Stimulated activated CD4-positive, alpha-beta T cell treated with anti-CD3 and anti-CD28 coated beads, Interleukin-1b, Interleukin-23, amount 100 ng/mL, for 1 hour (primary cell): Measurements from ENCODE around the gene VAV1.

Source experiments
- DNase-seq, 2 donors: peaks; one replicate each; pipeline ENCODE4 v3.0.0-alpha.2; 2020; ENCODE audit warnings: low read depth in 2 of 2

The VAV1 gene, protein sequence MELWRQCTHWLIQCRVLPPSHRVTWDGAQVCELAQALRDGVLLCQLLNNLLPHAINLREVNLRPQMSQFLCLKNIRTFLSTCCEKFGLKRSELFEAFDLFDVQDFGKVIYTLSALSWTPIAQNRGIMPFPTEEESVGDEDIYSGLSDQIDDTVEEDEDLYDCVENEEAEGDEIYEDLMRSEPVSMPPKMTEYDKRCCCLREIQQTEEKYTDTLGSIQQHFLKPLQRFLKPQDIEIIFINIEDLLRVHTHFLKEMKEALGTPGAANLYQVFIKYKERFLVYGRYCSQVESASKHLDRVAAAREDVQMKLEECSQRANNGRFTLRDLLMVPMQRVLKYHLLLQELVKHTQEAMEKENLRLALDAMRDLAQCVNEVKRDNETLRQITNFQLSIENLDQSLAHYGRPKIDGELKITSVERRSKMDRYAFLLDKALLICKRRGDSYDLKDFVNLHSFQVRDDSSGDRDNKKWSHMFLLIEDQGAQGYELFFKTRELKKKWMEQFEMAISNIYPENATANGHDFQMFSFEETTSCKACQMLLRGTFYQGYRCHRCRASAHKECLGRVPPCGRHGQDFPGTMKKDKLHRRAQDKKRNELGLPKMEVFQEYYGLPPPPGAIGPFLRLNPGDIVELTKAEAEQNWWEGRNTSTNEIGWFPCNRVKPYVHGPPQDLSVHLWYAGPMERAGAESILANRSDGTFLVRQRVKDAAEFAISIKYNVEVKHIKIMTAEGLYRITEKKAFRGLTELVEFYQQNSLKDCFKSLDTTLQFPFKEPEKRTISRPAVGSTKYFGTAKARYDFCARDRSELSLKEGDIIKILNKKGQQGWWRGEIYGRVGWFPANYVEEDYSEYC

DNA sequence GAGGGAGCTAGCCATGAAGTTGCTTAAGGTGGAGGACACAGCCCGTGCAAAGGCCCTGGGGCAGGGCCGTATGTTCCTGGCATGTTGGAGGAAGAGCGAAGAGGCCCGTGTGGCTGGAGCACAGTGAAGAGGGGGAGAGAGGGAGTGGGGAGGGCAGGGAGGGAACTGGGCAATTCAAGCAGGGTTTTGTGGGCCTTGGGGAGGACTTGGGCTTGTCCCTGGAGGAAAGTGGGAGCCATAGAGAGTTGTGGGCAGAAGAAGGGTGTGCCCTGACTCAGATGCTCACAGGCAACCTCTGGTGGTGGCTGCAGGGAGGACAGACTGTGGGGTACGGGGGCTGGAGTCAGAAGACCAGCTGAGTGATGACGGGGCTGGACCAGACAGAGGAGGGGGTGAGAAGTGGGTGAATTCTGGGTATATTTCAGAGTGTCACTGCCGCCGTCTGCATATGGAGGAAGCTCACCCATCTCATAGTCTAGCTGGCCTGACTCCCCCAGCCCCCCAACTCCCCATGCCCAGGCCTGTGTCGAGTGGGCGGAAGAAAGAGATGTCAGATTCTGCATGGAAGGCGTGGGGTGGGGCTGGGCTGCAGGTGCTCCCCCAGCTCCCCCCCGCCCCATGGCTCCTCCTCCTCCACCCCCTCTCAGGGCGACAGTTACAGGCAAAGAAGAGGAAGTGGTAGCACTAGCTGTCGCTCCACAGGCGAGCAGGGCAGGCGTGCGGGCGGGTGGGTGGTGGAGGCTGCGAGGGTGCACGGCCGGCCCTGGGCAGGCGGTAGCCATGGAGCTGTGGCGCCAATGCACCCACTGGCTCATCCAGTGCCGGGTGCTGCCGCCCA is at the start of gene VAV1:
TSS of gene VAV1 (plus strand) at position 681 of the 838 bp plus-strand sequence. CDS start at position 781, 100 bp downstream.
- DNase-seq = peak; percentile 59 to 63

DNA sequence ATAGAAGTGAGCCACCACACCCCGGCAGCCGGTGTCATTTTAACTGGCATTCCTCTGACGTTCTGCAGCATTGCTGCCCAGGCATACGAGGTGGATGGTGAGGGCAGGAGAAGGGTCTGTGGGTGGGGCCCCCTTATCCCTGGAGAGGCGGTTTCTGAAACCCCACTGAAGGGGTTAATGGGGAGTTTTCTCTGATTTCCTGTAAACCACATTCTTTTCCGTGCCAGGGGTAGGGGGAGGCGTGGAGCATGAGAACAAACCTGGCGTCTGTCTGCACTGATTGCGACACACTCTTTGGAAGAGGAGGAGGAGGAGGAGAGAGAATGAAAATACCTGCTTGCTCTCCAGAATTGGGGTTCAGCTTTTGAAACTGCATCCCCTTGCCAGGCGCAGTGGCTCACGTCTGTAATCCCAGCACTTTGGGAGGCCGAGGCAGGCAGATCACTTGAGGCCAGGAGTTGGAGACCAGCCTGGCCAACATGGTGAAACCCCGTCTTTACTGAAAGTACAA is 49.3 kb upstream of the VAV1 start:
- DNase-seq = no peak

DNA sequence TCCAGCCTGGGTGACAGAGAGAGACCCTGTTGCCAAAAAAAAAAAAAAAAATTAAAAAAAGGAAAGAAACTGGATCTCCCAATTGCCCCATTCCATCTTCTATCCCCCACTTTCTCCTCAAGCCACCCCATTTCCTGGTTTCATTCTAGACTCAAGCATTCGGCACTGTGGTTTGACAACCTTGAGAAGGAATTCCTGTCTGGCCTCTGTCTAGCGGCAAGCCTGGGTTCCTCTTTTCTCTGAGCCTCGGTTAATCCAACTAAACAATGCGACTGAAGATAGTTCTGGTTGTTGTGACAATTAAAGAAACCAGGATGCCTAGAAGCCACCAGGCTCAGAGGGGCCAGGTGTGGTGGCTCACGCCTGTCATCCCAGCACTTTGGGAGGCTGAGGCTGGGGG is 48.8 kb upstream of the VAV1 start:
- no peak for DNase-seq

DNA sequence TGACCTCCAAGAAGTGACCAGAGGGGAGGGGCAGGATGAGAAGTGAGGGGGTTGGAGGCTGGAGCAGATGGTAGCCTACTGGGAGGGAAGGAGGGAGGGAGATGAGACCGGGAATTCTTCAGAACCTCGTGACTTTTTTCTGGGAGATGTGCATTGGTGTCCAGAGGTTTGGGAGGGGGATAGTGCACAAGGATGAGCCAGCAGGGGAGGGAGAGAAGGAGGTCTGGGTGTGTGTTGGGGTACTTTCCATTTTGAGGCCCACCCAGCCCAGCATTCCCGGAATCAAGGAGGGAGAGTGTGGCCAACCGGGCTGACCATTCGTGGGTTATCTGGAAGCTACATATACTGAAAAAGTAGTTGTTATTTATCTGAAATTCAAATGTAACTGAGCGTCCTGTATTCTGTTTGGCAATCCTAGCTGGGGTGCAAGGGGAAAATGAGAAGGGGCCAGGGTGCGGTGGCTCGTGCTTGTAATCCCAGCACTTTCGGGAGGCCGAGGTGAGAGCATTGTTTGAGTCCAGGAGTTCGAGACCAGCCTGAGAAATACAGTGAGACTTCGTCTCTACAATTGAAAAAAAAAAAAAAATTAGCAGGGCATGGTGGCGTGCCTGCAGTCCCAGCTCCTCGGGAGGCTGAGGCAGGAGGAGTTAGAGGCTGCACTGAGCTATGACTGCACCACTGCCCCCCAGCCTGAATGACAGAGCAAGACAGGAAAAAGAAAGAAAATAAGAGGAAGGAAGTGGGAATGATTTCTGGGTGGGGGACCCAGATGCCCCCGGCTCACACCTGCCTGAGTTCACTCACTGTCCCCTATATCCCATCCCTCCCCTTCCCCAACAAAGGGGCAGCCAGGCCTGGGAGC is 47.6 kb upstream of the VAV1 start:
- DNase-seq = no peak

DNA sequence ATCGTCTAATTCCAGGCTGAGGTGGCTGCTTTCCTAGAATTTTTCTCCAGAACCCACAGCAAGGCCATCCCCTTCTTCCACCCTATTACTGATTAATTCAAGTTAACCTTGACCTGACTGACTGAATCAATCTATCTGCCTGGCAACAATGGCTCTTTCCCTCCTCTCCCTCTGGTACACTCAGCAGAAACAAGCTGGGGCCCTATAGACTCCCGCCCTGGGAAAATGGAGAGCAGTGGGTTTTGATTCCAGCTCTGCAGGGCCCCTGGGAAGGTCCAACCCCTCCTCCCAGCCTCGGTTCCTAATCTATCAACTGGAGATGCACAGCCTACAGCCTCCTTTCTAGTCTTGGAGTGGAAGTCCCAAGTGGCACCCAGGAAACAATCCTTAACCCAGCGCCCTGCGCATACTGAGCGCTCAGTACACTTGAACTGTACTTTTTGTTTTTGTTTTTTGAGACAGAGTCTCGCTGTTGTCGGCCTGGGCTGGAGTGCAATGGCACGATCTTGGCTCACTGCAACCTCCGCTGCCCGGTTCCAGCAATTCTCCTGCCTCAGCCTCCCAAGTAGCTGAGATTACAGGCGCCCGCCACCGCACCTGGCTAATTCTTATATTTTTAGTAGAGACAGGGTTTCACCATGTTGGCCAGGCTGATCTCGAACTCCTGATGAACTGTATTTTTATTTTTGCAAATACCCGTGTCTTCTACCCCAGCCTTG is 46.8 kb upstream of the VAV1 start:
- DNase-seq = no peak

- no peak for DNase-seq
These were observed 44.2 kb upstream of the VAV1 start for GRCh38 chr19:6728346-6728745.

- no peak for DNase-seq
These were observed 42.8 kb upstream of the VAV1 start for GRCh38 chr19:6729573-6730152.

- DNase-seq = peak in 1 of 2 donors; percentile 16
These were observed 42.2 kb upstream of the VAV1 start for GRCh38 chr19:6730153-6730804.

DNA sequence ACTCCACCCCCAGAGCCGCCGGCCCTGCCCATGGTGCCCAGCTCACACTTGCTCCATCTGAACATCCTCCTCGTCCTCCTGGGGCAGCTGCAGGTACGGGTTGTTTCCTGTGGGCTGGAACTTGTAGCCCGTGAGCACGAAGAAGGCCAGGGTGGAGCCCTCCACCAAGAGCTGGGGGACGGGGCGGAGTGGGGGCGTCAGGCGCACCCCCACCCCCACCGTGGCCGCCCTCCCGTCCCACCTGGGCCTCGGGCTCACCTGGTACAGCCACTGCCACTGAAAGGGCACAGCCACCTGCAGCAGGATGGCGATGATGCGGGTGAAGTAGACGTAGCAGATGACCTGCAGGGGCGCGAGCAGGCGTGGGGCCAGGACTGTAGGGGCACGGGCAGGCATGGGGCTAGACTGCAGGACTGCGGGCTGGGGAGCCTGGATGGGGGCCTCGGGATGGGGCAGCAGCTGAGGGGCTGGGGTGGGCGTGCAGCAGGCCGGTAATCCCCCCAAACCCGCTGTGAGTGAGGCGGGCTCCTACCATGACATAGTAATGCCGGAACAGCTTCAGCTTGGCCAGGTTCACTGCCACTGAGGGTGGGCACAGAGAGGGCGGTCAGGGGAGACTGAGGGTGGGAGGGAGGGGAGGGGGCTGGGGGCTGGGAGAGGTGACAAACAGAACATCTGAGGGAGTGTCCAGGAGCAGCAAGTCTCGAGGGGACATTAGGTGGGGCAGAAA is 41.4 kb upstream of the VAV1 start:
- DNase-seq = no peak

DNA sequence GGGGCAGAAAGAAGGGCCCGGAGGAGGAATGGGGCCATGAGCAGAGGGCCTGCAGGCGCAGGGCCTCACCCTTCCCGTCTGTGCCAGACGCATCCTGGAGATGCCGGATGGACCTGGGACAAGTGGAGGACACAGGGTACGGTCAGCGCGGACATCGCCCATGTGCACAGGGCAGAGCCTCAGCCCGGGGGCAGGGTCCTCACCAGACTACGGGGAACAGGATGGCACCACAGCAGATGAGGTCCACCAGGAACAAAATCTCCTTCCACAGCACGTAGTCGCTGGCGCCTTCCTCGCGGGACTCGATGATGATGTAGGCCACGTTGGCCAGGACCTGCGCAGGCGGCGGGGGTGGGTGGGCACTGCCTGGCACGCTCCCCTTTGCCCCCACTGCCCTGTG is 40.7 kb upstream of the VAV1 start:
- no peak for DNase-seq

DNA sequence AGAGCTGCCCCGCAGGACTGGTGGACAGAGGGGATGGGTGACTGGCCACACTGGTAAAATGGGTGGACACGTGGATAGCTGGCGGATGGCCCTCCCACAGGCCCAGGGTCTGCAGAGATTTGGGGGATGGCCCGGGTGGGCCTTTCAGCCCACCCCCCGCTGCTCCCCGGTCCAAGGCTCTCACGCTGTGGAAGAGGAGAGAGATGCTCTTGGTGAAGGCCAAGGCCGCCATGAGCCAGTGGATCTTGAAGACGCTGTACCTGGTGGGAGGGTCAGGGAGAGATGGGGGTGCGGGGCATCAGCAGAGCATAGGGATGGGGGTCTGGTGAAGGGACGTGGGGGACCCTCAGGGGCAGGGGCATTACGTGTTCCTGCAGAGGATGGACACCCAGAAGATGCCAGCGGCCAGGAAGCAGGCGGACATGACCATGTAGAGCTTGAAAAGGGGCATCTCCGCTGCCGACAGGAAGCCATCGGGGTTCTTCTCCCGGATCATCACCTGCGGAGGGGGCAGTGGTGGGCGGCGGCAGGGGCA is 39.6 kb upstream of the VAV1 start:
- DNase-seq = no peak

DNA sequence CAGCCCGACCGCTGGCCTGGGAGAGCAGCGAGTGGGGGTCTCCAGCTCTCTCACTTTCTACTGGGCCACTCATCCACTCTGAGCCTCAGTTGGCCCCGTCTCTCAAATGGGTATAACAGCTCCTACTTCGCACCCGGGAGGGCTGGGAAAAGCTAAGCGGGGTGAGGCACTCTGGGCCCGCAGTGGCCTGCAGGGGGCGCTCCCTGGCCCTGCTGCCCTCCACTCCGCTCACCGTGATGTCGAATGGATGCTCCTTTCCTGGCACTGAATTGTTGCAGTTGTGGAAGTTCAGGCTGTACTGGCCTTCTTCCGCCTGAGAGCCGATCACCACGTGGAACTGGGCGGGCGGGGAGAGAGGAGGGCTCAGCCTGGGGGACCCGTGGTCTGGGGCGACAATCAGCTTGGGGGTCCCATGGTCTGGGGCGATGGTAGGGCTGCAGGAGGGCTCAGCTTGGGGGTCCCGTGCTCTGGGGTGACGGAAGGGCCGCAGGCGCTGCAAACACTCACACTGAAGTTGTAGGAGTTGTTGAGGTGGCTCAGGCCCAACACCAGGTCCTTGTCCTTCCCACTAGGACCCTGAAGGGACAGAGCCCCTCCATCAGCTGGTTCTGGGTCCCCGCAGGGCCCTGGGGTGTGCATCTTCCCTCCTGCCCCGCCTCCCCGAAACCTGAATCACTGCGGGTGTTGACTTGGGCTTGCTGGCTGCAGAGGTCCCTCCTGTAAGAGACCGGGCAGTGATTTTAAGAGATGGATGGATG is 39.0 kb upstream of the VAV1 start:
- no peak for DNase-seq

GRCh38 chr19:6734096-6734696 is 38.3 kb upstream of the VAV1 start:
- DNase-seq = no peak

DNA sequence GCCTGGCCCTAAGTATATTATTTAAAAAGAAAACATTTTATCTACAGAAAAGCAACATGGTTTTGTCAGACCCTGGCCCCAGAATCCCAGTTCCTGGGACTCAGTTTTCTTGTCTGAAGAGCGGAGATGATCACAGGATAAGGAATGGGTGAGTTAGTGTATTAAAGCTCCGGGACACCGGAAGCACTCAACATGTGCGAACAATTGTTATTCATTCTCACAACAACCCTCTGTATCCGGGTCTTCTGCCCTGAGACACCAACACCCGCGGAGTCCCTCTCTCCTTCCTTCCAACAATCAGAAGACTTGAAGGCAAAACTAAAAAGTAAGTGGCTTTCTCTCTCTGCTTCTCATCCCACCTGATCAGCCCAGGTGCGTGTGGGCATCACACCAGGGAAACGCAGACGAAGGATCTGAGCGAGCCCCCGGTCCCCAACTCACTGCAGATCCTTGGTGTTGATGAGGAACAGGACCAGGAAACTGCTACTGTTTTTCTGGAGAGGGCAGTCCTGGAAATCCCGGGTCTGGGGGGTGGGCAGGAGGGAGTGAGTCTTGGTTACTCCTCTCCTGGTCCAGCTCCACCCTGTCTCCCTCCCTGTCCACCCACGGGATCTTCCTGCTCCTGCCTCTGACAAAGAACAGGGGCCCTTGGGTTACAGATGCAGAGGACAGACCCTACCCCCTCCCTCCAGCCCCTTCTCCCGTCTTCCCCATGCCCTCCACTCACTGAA is 37.2 kb upstream of the VAV1 start:
- DNase-seq = no peak

DNA sequence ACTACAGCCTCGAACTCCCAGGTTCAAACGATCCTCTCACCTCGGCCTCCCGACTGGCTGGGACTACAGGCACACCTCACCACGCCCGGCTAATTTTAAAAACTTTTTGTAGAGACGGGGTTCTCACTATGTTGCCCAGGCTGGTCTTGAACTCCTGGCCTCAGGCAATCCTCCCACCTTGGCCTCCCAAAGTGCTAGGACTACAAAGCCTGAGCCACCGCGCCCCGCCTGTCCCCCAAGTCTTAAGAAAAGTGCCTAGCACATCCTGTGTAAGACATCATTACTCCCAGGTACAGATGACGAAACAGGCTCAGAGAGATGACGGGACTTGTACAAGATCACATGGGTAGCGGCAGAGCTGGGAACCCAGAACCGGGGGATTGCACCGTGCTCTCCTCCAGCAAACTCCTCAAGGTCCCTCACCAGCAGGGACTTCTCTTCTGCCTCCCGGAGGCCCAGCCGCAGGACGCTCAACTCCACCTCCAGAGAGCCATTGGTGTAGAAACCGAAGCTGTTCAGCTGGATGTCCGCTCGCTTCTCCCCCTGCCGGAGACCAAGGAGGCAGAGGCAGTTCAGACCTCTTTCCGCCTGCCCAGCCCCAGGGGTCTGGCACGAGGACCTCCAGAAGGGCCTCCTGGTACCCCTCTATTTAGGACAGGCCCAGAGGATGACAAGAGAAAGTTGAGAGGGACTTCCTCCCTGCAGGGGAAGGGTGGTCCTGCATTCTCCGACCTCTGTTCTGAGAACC is 36.2 kb upstream of the VAV1 start:
- peak in 1 of 2 donors; percentile 32 for DNase-seq

- DNase-seq = no peak
These were observed 35.6 kb upstream of the VAV1 start for GRCh38 chr19:6736917-6737283.
